HepG2 (cell line): ENCODE data around the gene RHBDF2. TPM values are rescaled to one million over a fixed set of nuclear protein-coding genes. Genes with fewer than 3 reads are reported as not detected.

Experiments
- AHR ChIP-seq: IDR thresholded peaks from 2 replicates; pipeline ENCODE4 v1.6.1; 2018; ENCODE audit warnings: missing genetic modification reagents, missing compliant biosample characterization
- FOSL2 ChIP-seq: sonication (generic); formaldehyde crosslinking; IDR thresholded peaks from 2 replicates; pipeline ENCODE4 v1.4.0; 2020; ENCODE audit warnings: missing genetic modification reagents
- GZF1 ChIP-seq: sonication (generic); formaldehyde crosslinking; IDR thresholded peaks from 2 replicates; pipeline ENCODE4 v1.5.1; 2020; ENCODE audit warnings: mild to moderate bottlenecking, missing genetic modification reagents
- HNRNPUL1 ChIP-seq: fragments of 200-400 bp; formaldehyde crosslinking; IDR thresholded peaks from 2 replicates; pipeline ENCODE4 v1.6.1; 2017; ENCODE audit warnings: low read depth, mild to moderate bottlenecking, low read length, moderate library complexity
- REL ChIP-seq: sonication (generic); formaldehyde crosslinking; conservative IDR thresholded peaks from 2 replicates; pipeline ENCODE4 v1.8.0; 2022; ENCODE audit warnings: mild to moderate bottlenecking, missing genetic modification reagents, moderate library complexity
- ZBTB38 ChIP-seq: sonication (generic); formaldehyde crosslinking; IDR thresholded peaks from 2 replicates; pipeline ENCODE4 v1.5.1; 2020; ENCODE audit warnings: mild to moderate bottlenecking, missing genetic modification reagents
- ZBTB7B ChIP-seq: sonication (generic); formaldehyde crosslinking; IDR thresholded peaks from 2 replicates; pipeline ENCODE4 v1.4.0; 2020; ENCODE audit warnings: missing genetic modification reagents
- ZKSCAN1 ChIP-seq: fragments of 150-350 bp; IDR thresholded peaks from 2 replicates; pipeline ENCODE4 v1.6.1; 2014; ENCODE audit warnings: low read length
- ZNF331 ChIP-seq: sonication (generic); formaldehyde crosslinking; IDR thresholded peaks from 2 replicates; pipeline ENCODE4 v1.4.0; 2020; ENCODE audit warnings: missing genetic modification reagents
- ZNF550 ChIP-seq: sonication (generic); formaldehyde crosslinking; IDR thresholded peaks from 2 replicates; pipeline ENCODE4 v1.4.0; 2020; ENCODE audit warnings: mild to moderate bottlenecking, missing genetic modification reagents, borderline replicate concordance
- ZNF720 ChIP-seq: sonication (generic); formaldehyde crosslinking; IDR thresholded peaks from 2 replicates; pipeline ENCODE4 v1.4.0; 2020; ENCODE audit warnings: missing genetic modification reagents
- ZNF83 ChIP-seq: sonication (generic); formaldehyde crosslinking; IDR thresholded peaks from 2 replicates; pipeline ENCODE4 v1.4.0; 2020; ENCODE audit warnings: missing genetic modification reagents, mild to moderate bottlenecking, borderline replicate concordance
- ZNF850 ChIP-seq: sonication (generic); formaldehyde crosslinking; conservative IDR thresholded peaks from 2 replicates; pipeline ENCODE4 v1.9.0; 2021; ENCODE audit warnings: mild to moderate bottlenecking, missing genetic modification reagents
- ZSCAN9 ChIP-seq: IDR thresholded peaks from 2 replicates; pipeline ENCODE4 v1.6.1; 2016; ENCODE audit warnings: borderline replicate concordance
- polyA plus RNA-seq, 8 experiments: library from polyadenylated mRNA; depleted of rRNA in 3 of 8; stranded (reverse) in 7 of 8; unstranded in 1 of 8; fragments of >200 nt; fragmentation: Illumina TruSeq in 4 of 8; extraction: Trizol in 4 of 8; gene quantifications; 2 replicates each; pipeline versions ENCODE4 v1.2.1 to v1.2.3, GENCODE V29; 2011 to 2016; ENCODE audit warnings: low read depth in 4 of 8, missing spikeins in 1 of 8, mixed read lengths in 1 of 8; ENCODE audit not compliant: insufficient read depth in 1 of 8
- total RNA-seq, 5 experiments: library from RNA; depleted of rRNA; stranded (reverse); fragments of >200 nt; fragmentation: Illumina TruSeq; extraction: Trizol; gene quantifications; 2 replicates each; pipeline ENCODE4 v1.2.3, GENCODE V29; 2016; ENCODE audit warnings: low read depth in 1 of 5
- TF ChIP-seq, protein P1 (sequence below): IDR thresholded peaks from 2 replicates; pipeline ENCODE4 v1.6.1; 2016
- TF ChIP-seq, protein P2 (sequence below): sonication (generic); formaldehyde crosslinking; IDR thresholded peaks from 2 replicates; pipeline ENCODE4 v1.5.0; 2020; ENCODE audit warnings: missing genetic modification reagents
- TF ChIP-seq, protein P3 (sequence below): sonication (generic); formaldehyde crosslinking; IDR thresholded peaks from 2 replicates; pipeline ENCODE4 v1.4.0; 2020; ENCODE audit warnings: missing genetic modification reagents
- TF ChIP-seq, protein P4 (sequence below): sonication (generic); formaldehyde crosslinking; IDR thresholded peaks from 2 replicates; pipeline ENCODE4 v1.4.0; 2020; ENCODE audit warnings: missing genetic modification reagents
- TF ChIP-seq, protein P5 (sequence below): sonication (generic); formaldehyde crosslinking; IDR thresholded peaks from 2 replicates; pipeline ENCODE4 v1.5.1; 2020; ENCODE audit warnings: mild to moderate bottlenecking, missing genetic modification reagents, moderate library complexity

The RHBDF2 gene
- total and polyA plus RNA-seq, 2 of the 13 experiments (the other 11 are each of a cell fraction or from before 2014, with no cell fraction given) = 7.8 to 24.2 TPM

DNA sequence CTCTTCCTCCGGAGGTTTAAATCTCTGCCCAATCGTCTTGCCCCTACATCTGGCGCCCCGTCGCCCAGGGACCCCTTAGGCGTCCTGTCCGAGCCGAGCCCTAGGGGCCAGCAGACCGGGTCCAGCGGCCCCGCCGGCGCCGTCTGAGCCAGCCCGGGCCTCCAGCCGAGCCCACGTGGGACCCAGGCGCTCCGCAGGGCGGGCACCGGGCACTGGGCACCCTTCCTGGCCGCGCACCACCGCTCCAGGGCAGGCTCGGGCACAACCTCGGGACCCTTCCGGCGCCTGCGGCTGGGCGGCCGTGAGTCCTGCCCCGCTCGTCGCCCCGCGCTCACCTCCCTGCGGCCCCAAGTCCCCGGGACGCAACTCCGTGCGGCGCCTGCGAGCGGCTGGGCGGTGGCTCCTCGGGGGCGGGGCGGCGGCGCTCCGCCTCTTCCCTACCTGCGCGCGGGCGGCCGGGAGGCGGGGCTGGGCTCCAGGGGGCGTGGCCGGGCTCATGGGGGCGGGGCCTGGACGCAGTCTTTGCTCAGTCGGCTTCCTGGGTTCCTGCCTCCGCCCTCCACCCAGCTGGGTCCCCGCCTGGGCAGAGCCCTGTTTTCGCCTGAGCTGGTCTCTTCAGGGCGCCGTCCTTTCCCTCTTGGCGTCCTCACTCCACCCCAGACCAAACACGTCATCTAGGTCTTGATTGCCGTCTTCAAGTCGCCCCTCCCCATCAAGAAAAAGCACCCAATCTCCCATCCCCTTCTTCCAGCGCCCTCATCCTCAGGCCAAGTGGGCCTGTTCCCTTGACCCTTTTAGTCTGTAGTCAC is at the start of gene RHBDF2 (continued):
- TF ChIP-seq ZNF550 (peak; percentile 80; the same call in 1 of the 2 replicates), HNRNPUL1 (no peak), REL (CRISPR knock-in tag) (no peak), FOSL2 (CRISPR knock-in tag) (peak; percentile 13), ZBTB38 (CRISPR knock-in tag) (peak; percentile 87), ZNF331 (CRISPR knock-in tag) (peak; percentile 26; the same call in 1 of the 2 replicates), ZSCAN9 (peak; percentile 28; the same call in 1 of the 2 replicates), ZBTB7B (CRISPR knock-in tag) (no peak; the same call in 1 of the 2 replicates), ZNF720 (no peak), ZKSCAN1 (no peak), AHR (no peak), ZNF83 (peak; percentile 73; the same call in 1 of the 2 replicates), ZNF850 (CRISPR knock-in tag) (no peak; the same call in 1 of the 2 replicates), GZF1 (no peak)
- TF ChIP-seq, protein P1, sequence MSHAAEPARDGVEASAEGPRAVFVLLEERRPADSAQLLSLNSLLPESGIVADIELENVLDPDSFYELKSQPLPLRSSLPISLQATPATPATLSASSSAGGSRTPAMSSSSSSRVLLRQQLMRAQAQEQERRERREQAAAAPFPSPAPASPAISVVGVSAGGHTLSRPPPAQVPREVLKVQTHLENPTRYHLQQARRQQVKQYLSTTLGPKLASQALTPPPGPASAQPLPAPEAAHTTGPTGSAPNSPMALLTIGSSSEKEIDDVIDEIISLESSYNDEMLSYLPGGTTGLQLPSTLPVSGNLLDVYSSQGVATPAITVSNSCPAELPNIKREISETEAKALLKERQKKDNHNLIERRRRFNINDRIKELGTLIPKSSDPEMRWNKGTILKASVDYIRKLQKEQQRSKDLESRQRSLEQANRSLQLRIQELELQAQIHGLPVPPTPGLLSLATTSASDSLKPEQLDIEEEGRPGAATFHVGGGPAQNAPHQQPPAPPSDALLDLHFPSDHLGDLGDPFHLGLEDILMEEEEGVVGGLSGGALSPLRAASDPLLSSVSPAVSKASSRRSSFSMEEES (CRISPR knock-in tag) = 0 out of 2 replicates have a peak, but pooled peaks have one; percentile 19
- TF ChIP-seq, protein P2, sequence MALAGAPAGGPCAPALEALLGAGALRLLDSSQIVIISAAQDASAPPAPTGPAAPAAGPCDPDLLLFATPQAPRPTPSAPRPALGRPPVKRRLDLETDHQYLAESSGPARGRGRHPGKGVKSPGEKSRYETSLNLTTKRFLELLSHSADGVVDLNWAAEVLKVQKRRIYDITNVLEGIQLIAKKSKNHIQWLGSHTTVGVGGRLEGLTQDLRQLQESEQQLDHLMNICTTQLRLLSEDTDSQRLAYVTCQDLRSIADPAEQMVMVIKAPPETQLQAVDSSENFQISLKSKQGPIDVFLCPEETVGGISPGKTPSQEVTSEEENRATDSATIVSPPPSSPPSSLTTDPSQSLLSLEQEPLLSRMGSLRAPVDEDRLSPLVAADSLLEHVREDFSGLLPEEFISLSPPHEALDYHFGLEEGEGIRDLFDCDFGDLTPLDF (CRISPR knock-in tag) = no peak
- TF ChIP-seq, protein P3, sequence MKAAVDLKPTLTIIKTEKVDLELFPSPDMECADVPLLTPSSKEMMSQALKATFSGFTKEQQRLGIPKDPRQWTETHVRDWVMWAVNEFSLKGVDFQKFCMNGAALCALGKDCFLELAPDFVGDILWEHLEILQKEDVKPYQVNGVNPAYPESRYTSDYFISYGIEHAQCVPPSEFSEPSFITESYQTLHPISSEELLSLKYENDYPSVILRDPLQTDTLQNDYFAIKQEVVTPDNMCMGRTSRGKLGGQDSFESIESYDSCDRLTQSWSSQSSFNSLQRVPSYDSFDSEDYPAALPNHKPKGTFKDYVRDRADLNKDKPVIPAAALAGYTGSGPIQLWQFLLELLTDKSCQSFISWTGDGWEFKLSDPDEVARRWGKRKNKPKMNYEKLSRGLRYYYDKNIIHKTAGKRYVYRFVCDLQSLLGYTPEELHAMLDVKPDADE = no peak
- TF ChIP-seq, protein P4, sequence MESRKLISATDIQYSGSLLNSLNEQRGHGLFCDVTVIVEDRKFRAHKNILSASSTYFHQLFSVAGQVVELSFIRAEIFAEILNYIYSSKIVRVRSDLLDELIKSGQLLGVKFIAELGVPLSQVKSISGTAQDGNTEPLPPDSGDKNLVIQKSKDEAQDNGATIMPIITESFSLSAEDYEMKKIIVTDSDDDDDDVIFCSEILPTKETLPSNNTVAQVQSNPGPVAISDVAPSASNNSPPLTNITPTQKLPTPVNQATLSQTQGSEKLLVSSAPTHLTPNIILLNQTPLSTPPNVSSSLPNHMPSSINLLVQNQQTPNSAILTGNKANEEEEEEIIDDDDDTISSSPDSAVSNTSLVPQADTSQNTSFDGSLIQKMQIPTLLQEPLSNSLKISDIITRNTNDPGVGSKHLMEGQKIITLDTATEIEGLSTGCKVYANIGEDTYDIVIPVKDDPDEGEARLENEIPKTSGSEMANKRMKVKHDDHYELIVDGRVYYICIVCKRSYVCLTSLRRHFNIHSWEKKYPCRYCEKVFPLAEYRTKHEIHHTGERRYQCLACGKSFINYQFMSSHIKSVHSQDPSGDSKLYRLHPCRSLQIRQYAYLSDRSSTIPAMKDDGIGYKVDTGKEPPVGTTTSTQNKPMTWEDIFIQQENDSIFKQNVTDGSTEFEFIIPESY = no peak; the same call in 1 of the 2 replicates
- TF ChIP-seq, protein P5, sequence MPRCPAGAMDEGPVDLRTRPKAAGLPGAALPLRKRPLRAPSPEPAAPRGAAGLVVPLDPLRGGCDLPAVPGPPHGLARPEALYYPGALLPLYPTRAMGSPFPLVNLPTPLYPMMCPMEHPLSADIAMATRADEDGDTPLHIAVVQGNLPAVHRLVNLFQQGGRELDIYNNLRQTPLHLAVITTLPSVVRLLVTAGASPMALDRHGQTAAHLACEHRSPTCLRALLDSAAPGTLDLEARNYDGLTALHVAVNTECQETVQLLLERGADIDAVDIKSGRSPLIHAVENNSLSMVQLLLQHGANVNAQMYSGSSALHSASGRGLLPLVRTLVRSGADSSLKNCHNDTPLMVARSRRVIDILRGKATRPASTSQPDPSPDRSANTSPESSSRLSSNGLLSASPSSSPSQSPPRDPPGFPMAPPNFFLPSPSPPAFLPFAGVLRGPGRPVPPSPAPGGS = peak; percentile 87; the same call in 1 of the 2 replicates
